Skeletal muscle satellite cell (primary cell): ENCODE measurements around the gene PLAAT2. TPM values are rescaled to one million over a fixed set of nuclear protein-coding genes. Genes with fewer than 3 reads are reported as not detected.
"Not testable (repeated sequence)": the region's sequence is repeated elsewhere in the genome, so short reads cannot be mapped to it uniquely, and the experiment has no call there.

Experiments
- H3K27me3 ChIP-seq: 2 replicates; pipeline ENCODE4 v1.7.0; 2013; ENCODE audit warnings: low read length; ENCODE audit not compliant: control insufficient read depth, insufficient read depth
- H3K36me3 ChIP-seq: 2 replicates; pipeline ENCODE4 v1.7.0; 2013; ENCODE audit warnings: mild to moderate bottlenecking, control low read depth, low read length; ENCODE audit not compliant: insufficient read depth
- H3K4me1 ChIP-seq: 2 replicates; pipeline ENCODE4 v1.7.0; 2013; ENCODE audit warnings: low read length; ENCODE audit not compliant: control insufficient read depth, insufficient read depth
- H3K4me2 ChIP-seq: 2 replicates; pipeline ENCODE4 v1.7.0; 2013; ENCODE audit warnings: mild to moderate bottlenecking, low read length
- H3K4me3 ChIP-seq: 2 replicates; pipeline ENCODE4 v1.7.0; 2013; ENCODE audit warnings: low read length
- H3K9ac ChIP-seq: 2 replicates; pipeline ENCODE4 v1.7.0; 2013; ENCODE audit warnings: mild to moderate bottlenecking, low read depth, low read length, moderate library complexity
- H3K9me3 ChIP-seq: replicated peaks from 2 replicates; pipeline ENCODE4 v1.7.0; 2013; ENCODE audit warnings: mild to moderate bottlenecking, control low read depth, low read length
- total RNA-seq: library from RNA; depleted of rRNA; stranded (reverse); fragments of >200 nt; gene quantifications from 2 replicates; pipeline ENCODE4 v1.2.3, GENCODE V29; 2012; rRNA removed

PLAAT2 gene
- total RNA-seq: not detected in 2 replicates

- Histone ChIP-seq H3K4me1 (peaks cover 27% of the 10 kb centered on the region), H3K4me3 (no peak within 1 kb of the TSS), H3K4me2 (no peak within 1 kb of the TSS), H3K27me3 (no peaks in the 10 kb centered on the region), H3K9ac (no peak within 1 kb of the TSS), H3K36me3 (no peaks in the 10 kb centered on the region), H3K9me3 (no peaks in the 10 kb centered on the region)
Observed at GRCh38 chr11:63563201-63564055, at the start of gene PLAAT2. TSS of gene PLAAT2 (minus strand) at chr11:63563379. CDS start at chr11:63563324, 55 bp downstream.

DNA sequence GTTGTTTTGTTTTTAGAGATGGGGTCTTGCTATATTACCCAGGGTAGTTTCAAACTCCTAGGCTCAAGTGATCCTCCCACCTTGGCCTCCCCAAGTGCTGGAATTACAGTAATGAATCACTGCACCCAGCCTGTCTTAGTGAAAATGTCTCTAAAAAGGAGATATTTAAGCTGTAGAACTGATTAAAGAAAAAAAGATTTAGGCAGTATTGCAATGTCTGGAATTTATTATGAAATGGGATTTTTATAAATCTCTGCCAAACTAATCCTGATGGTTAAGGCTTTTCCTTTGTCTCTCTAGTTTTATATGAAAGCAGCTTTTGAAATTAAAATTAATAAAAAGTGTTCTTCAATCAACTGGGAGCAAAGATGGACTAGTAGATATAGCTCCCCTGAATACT is 49.0 kb upstream of the PLAAT2 start:
- H3K9me3 ChIP-seq: no peaks in the 10 kb centered on the region
- H3K4me3 ChIP-seq: no peak overlapping the region
- peaks cover 50% of the 10 kb centered on the region for H3K4me1 ChIP-seq
- H3K9ac ChIP-seq: no peak overlapping the region
- no peaks in the 10 kb centered on the region for H3K36me3 ChIP-seq
- no peak overlapping the region for H3K4me2 ChIP-seq
- no peaks in the 10 kb centered on the region for H3K27me3 ChIP-seq

GRCh38 chr11:63611395-63611747 is 48.2 kb upstream of the PLAAT2 start:
- no peaks in the 10 kb centered on the region for H3K9me3 ChIP-seq
- H3K27me3 ChIP-seq: no peaks in the 10 kb centered on the region
- H3K36me3 ChIP-seq: no peaks in the 10 kb centered on the region
- H3K4me1 ChIP-seq: peaks cover 50% of the 10 kb centered on the region
- H3K9ac ChIP-seq: no peak overlapping the region
- H3K4me2 ChIP-seq: no peak overlapping the region
- no peak overlapping the region for H3K4me3 ChIP-seq

- Histone ChIP-seq H3K4me3 (no peak overlapping the region), H3K9me3 (no peaks in the 10 kb centered on the region), H3K36me3 (no peaks in the 10 kb centered on the region), H3K27me3 (no peaks in the 10 kb centered on the region), H3K4me1 (peaks cover 50% of the 10 kb centered on the region), H3K9ac (no peak overlapping the region), H3K4me2 (peak overlapping the region; percentile 49)
Observed at GRCh38 chr11:63610604-63611394, 47.6 kb upstream of the PLAAT2 start.

DNA sequence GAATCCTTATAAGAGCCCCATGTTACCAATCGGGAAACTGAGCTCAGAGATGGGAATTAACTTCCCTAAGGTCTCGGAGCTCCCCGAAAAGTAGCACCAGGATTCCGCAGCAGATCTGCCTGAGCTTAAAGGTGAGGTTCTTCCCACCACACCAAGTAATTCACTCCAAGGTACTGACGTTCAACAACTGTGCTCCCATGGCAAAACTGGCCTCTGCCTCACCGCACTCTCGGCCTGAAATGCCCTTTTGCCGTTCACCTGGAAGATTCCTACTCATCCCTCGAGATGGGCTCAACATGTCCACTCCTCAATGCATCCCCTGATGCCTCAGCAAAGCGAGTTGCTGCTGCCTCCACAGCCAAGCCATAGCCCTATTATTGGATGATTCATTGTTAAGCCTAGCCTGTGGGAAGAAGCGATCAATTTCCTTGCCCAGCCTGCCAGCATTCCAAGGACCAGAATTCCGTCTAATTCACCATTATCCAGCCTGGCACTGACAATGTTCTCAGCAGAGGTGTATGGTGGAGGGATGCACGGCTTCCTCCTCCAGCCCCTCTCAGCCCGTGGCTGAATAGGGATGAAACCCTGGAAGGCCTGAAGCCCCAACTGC is 46.9 kb upstream of the PLAAT2 start:
- Histone ChIP-seq H3K4me2 (peak overlapping the region; percentile 49), H3K4me3 (no peak overlapping the region), H3K27me3 (no peaks in the 10 kb centered on the region), H3K4me1 (peaks cover 50% of the 10 kb centered on the region), H3K9ac (peak overlapping the region; percentile 67), H3K36me3 (no peaks in the 10 kb centered on the region), H3K9me3 (no peaks in the 10 kb centered on the region)

- H3K9ac ChIP-seq: peak overlapping the region; percentile 67
- H3K36me3 ChIP-seq: no peaks in the 10 kb centered on the region
- no peaks in the 10 kb centered on the region for H3K9me3 ChIP-seq
- H3K4me3 ChIP-seq: peak overlapping the region; percentile 22
- peak overlapping the region; percentile 29 for H3K4me2 ChIP-seq
- H3K4me1 ChIP-seq: peaks cover 49% of the 10 kb centered on the region
- H3K27me3 ChIP-seq: no peaks in the 10 kb centered on the region
Observed at GRCh38 chr11:63609536-63609935, 46.4 kb upstream of the PLAAT2 start.

- Histone ChIP-seq H3K27me3 (no peaks in the 10 kb centered on the region), H3K9ac (peak overlapping the region; percentile 67), H3K9me3 (no peaks in the 10 kb centered on the region), H3K4me1 (peaks cover 46% of the 10 kb centered on the region), H3K4me3 (peak overlapping the region; percentile 22), H3K36me3 (no peaks in the 10 kb centered on the region), H3K4me2 (peak overlapping the region; percentile 69)
Observed at GRCh38 chr11:63608353-63609345, 45.5 kb upstream of the PLAAT2 start.

DNA sequence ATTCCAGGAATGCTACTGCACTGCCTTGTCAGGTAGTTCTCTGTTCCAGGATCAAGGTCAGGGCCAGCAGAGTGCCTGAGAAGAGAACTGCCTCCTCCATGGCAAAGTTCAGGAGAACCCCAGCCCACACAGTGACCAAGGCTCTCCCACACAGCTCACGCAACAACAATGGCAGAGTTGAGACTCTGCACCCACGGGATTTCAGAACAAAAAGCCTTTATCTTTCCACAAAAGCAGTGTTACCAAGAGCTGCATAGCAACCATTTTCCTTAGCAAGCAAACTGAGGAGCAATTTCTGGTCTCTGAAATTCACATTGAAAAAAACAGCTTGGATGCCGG is 40.0 kb upstream of the PLAAT2 start:
- Histone ChIP-seq H3K4me2 (no peak overlapping the region), H3K4me3 (no peak overlapping the region), H3K9me3 (no peaks in the 10 kb centered on the region), H3K4me1 (peaks cover 16% of the 10 kb centered on the region), H3K27me3 (no peaks in the 10 kb centered on the region), H3K9ac (no peak overlapping the region), H3K36me3 (no peaks in the 10 kb centered on the region)

DNA sequence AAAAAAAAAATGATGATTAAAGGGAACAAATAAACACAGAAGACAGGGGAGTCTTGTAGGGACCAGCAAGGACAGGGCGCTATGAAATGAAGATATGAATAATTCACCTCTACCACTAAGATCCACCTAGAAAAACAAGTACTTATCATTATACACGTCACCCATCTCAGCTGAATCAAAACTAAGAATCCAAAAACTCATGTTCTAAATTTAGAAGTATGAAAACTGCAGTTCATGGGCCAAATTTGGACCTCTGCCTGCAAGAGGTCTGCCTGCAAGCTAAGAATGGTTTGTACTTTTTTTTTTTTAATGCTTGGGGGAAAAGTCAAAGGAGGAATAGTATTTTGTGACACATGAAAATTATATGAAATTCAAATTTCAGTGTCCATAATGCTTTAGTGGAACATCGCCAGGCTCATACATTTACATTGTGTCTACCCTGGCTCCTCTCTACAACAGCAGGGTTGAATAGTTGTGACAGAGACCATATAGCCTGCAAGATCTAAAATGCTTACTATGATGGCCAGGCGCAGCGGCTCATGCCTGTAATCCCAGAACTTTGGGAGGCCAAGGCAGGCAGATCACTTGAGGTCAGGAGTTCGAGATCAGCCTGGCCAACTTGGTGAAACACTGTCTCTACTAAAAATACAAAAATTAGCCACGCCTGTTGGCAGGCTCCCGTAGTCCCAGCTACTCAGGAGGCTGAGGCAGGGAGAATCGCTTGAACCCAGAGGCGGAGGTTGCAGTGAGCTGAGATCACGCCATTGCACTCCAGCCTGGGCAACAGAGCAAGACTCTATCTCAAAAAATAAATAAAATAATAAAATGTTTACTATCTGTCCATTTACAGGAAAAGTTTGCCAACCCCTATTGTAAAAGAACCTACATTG is 39.4 kb upstream of the PLAAT2 start:
- H3K9ac ChIP-seq, H3K9me3 ChIP-seq, H3K36me3 ChIP-seq, H3K27me3 ChIP-seq, H3K4me2 ChIP-seq, H3K4me3 ChIP-seq: not testable (repeated sequence)
- H3K4me1 ChIP-seq: peaks cover 14% of the 10 kb centered on the region
